ES-I3 (cell line): ENCODE data around the gene SFMBT1.
A peak's percentile ranks its signal among the peaks of the same experiment; 100 is the strongest.

Experiments
- H3K36me3 ChIP-seq: 2 replicates; pipeline ENCODE4 v1.6.1; 2013; ENCODE audit warnings: mild to moderate bottlenecking, low read length, control low read depth, moderate library complexity; ENCODE audit not compliant: insufficient read depth
- H3K4me1 ChIP-seq: 2 replicates; pipeline ENCODE4 v1.6.1; 2013; ENCODE audit warnings: mild to moderate bottlenecking, control low read depth, low read length; ENCODE audit not compliant: insufficient read depth
- H3K9ac ChIP-seq: 2 replicates; pipeline ENCODE4 v1.6.1; 2013; ENCODE audit warnings: low read depth, mild to moderate bottlenecking, low read length, moderate library complexity
- H3K9me3 ChIP-seq: 2 replicates; pipeline ENCODE4 v1.6.1; 2013; ENCODE audit warnings: mild to moderate bottlenecking, low read length, moderate library complexity; ENCODE audit not compliant: control insufficient read depth, insufficient read depth

Gene SFMBT1

GRCh38 chr3:53078656-53079055, 32.8 kb upstream of the SFMBT1 start:
- Histone ChIP-seq H3K9me3 (no peaks in the 10 kb centered on the region), H3K4me1 (no peaks in the 10 kb centered on the region), H3K36me3 (no peaks in the 10 kb centered on the region), H3K9ac (no peak overlapping the region)

DNA sequence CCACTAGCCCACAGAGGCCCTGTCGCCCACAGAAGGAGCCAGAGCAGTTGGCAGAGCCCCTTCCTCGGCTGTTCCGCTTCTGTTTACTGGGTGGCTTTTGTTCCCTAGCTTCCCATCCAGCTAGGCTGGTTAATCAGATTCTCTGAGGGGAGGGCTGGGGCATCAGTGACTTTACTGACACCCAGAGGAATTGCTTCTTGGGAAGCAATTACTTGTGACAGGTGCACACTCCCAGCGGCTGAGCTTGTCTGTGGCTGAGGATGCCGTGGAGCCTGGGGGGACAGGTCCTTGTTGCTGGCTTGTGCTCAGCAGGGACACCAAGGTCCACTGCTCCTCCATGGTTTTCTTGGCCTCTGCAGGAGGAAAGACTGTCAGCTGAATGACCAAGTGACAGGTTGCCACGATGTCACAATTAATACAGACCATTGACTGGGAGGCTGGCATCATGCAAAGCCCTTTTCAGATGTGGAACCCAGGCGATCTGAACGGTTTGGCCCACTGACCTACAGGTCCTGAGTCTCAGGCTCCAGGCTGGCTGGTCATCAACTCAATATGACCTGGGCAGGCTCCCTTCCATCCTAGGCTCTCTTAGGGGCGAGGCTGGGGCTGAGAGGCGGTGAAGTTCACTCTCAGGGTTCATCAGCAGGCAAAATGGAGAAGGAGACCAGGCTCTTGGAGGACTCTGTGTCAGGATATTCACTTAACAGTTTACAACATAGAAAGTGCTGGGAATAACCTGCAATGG, 31.8 kb upstream of the SFMBT1 start:
- H3K9ac ChIP-seq, result no peak overlapping the region
- H3K4me1 ChIP-seq, result no peaks in the 10 kb centered on the region; the same call in 1 of the 2 replicates
- no peaks in the 10 kb centered on the region for H3K9me3 ChIP-seq
- H3K36me3 ChIP-seq, result no peaks in the 10 kb centered on the region

- H3K9ac ChIP-seq, result no peak overlapping the region
- no peaks in the 10 kb centered on the region for H3K36me3 ChIP-seq
- no peaks in the 10 kb centered on the region; the same call in 1 of the 2 replicates for H3K4me1 ChIP-seq
- no peaks in the 10 kb centered on the region for H3K9me3 ChIP-seq
Observed at GRCh38 chr3:53075743-53076140, 29.9 kb upstream of the SFMBT1 start.

DNA sequence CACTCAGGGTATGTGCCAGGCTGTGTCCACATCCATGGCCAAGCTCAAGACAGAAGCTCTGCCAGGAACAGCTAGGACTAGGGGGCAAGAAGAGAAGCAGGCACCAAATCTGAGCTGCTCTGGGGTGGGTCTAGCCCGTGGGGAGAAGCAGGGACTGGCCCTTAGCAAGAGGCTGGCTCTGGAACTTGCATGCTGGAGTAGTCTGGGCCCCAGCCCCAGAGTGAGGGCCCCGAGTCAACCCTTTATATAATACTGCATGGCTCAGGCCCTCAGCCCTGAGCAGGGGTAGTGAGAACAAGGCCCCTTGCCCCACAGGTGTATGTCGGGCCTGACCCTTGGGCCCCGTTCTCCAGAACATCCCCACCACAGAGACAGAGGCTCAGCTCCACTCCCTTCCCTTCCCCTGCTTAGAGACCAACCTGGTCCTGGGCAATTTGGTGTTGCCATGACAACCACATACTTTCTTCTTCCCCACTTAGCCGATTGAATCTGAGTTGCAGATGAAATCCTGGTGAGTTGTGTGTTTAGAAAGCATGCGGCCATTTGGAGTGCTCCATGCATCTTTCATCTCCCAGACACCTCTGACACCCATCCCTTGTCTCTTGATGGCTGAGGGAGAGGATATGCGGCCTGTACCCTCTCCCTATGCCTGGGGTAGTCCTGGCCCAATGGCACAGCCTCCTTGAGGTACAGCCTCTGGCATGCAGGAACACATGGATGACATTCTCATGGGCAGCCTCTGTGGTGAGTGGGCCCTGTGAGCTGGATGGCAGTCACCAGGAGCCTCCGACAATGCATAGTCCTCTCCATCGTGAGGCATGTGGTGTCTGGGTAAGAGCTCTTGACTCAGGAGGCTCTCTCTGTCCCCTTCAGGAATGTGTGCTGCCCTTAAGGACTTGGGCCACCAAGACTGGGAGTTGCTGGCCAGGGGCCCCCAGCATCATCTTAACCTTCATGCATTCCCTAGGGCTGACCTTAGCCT, 29.2 kb upstream of the SFMBT1 start:
- Histone ChIP-seq H3K4me1 (no peaks in the 10 kb centered on the region; the same call in 1 of the 2 replicates), H3K9ac (no peak overlapping the region), H3K36me3 (no peaks in the 10 kb centered on the region), H3K9me3 (no peaks in the 10 kb centered on the region)

DNA sequence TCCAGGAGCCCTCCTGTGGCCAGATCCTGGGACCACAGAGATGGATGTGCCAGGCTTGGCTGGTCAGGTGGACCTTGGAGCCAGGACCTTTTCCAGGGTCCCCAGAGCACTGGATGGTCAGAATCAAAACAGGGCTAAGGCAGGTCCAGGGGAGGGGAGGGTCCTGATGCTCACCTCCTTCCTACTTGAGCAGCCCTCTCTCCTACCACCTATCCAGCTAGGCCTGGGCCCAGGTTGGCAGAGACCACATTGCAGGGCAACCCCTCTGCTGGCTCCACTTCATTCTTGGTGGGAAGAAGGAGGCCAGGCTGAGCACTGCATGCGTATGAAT, 28.5 kb upstream of the SFMBT1 start:
- no peaks in the 10 kb centered on the region; the same call in 1 of the 2 replicates for H3K4me1 ChIP-seq
- H3K36me3 ChIP-seq, result no peaks in the 10 kb centered on the region
- H3K9ac ChIP-seq, result no peak overlapping the region
- no peaks in the 10 kb centered on the region for H3K9me3 ChIP-seq

- H3K4me1 ChIP-seq, result no peaks in the 10 kb centered on the region; the same call in 1 of the 2 replicates
- H3K9me3 ChIP-seq, result no peaks in the 10 kb centered on the region
- no peaks in the 10 kb centered on the region for H3K36me3 ChIP-seq
- peak overlapping the region; percentile 68 for H3K9ac ChIP-seq
Observed at GRCh38 chr3:53073553-53074365, 27.9 kb upstream of the SFMBT1 start.

GRCh38 chr3:53072653-53073552, 27.0 kb upstream of the SFMBT1 start:
- H3K4me1 ChIP-seq, result no peaks in the 10 kb centered on the region; the same call in 1 of the 2 replicates

DNA sequence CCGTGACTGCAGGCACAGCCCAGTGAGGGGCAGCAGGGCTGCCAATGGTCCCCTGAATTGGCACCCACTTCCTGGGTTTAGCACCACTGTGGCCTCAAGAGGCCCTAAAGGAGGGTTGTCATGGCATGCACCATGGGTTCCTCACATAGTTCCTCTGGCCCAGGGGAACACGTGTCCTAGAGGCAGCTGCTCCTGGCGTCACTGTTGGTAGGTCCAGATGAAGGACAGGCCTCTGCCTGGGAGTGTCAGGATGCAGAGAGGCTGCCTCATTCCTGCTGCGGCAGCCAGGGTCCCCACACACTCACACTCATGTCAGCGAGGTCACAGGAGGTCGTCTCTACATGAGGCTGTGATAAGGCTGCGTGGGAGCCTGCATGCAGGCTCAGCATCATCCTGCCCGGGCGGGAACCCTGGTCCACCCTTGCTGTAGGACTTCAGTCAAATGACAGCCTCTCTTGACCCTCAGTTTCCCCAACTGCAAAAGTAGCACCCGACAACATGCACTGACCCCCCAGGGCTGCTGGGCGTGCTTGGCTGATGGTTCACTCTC, 26.1 kb upstream of the SFMBT1 start:
- Histone ChIP-seq H3K9me3 (no peaks in the 10 kb centered on the region), H3K36me3 (no peaks in the 10 kb centered on the region), H3K9ac (no peak overlapping the region), H3K4me1 (no peaks in the 10 kb centered on the region; the same call in 1 of the 2 replicates)

More at GRCh38 chr3:53072653-53073552, 27.0 kb upstream of the SFMBT1 start:
- H3K9me3 ChIP-seq, result no peaks in the 10 kb centered on the region
- H3K9ac ChIP-seq, result peak overlapping the region; percentile 68
- H3K36me3 ChIP-seq, result no peaks in the 10 kb centered on the region

GRCh38 chr3:53069422-53070068, 23.7 kb upstream of the SFMBT1 start:
- H3K9ac ChIP-seq, result no peak overlapping the region
- no peaks in the 10 kb centered on the region for H3K9me3 ChIP-seq
- no peaks in the 10 kb centered on the region for H3K36me3 ChIP-seq
- no peaks in the 10 kb centered on the region; the same call in 1 of the 2 replicates for H3K4me1 ChIP-seq

- Histone ChIP-seq H3K36me3 (no peaks in the 10 kb centered on the region), H3K9me3 (no peaks in the 10 kb centered on the region), H3K9ac (no peak overlapping the region), H3K4me1 (no peaks in the 10 kb centered on the region; the same call in 1 of the 2 replicates)
Observed at GRCh38 chr3:53068176-53068575, 22.3 kb upstream of the SFMBT1 start.

DNA sequence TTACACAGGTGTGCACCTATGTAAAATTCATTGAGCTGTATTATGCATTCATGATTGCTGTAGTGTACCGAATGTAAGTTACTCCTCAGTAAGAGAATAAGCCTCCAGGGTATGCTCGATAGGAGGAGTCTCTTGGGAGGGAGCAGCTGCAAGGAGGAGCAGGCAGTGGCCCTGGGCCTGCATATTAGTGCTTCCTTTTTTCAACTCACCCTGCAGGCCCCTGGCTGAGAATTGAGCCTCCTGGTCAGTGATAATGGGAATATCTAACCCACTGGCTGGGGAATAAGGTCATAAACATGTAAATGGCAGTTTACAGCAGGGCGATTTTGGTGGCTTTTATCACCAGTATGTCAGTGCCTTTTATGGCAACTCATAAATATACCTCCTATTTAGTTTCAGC, 21.7 kb upstream of the SFMBT1 start:
- Histone ChIP-seq H3K9me3 (no peaks in the 10 kb centered on the region), H3K9ac (no peak overlapping the region), H3K4me1 (no peaks in the 10 kb centered on the region; the same call in 1 of the 2 replicates), H3K36me3 (no peaks in the 10 kb centered on the region)

- Histone ChIP-seq H3K36me3 (no peaks in the 10 kb centered on the region), H3K9ac (no peak overlapping the region), H3K9me3 (no peaks in the 10 kb centered on the region), H3K4me1 (no peaks in the 10 kb centered on the region; the same call in 1 of the 2 replicates)
Observed at GRCh38 chr3:53065841-53066480, 20.1 kb upstream of the SFMBT1 start.
